ENCODE data around the gene FKBP2.

Gene FKBP2

GRCh38 chr11:64283092-64283491 is 42.2 kb downstream of the FKBP2 start:
- in situ Hi-C loops (cut with HindIII; ENCODE audit: low sequenced_read_pairs): no loop called here

- in situ Hi-C loops (cut with HindIII; ENCODE audit: low sequenced_read_pairs): no loop called here
Measured at GRCh38 chr11:64284048-64284961, 43.4 kb downstream of the FKBP2 start, which contains the start of gene BAD. Gene BAD, minus strand, starts transcription at chr11:64284665. Its CDS starts 297 bp downstream, at chr11:64284368.

- in situ Hi-C loops (cut with HindIII; ENCODE audit: low sequenced_read_pairs): no loop called here
Measured at GRCh38 chr11:64284962-64285884, 44.3 kb downstream of the FKBP2 start, which contains the start of gene GPR137. Gene GPR137, plus strand, starts transcription at chr11:64285848. Its CDS starts 677 bp downstream, at chr11:64286525.

GRCh38 chr11:64285885-64286800 is 45.2 kb downstream of the FKBP2 start:
- in situ Hi-C loops (cut with HindIII; ENCODE audit: low sequenced_read_pairs): no loop called here

- in situ Hi-C loops (cut with HindIII; ENCODE audit: low sequenced_read_pairs): no loop called here
Measured at GRCh38 chr11:64286801-64287159, 45.9 kb downstream of the FKBP2 start.

GRCh38 chr11:64287676-64288352 is 46.9 kb downstream of the FKBP2 start:
- in situ Hi-C loops (cut with HindIII; ENCODE audit: low sequenced_read_pairs): no loop called here

GRCh38 chr11:64288353-64288750 is 47.5 kb downstream of the FKBP2 start:
- in situ Hi-C loops (cut with HindIII; ENCODE audit: low sequenced_read_pairs): no loop called here

GRCh38 chr11:64289002-64289564 is 48.2 kb downstream of the FKBP2 start:
- in situ Hi-C loops (cut with HindIII; ENCODE audit: low sequenced_read_pairs): no loop called here

- in situ Hi-C loops (cut with HindIII; ENCODE audit: low sequenced_read_pairs): no loop called here
Measured at GRCh38 chr11:64290352-64291261, 49.7 kb downstream of the FKBP2 start.

- in situ Hi-C loops (cut with HindIII; ENCODE audit: low sequenced_read_pairs): no loop called here
Measured at GRCh38 chr11:64291262-64291751, 50.4 kb downstream of the FKBP2 start, which contains the start of gene KCNK4. Gene KCNK4, plus strand, starts transcription at chr11:64291302. Its CDS starts 1,717 bp downstream, at chr11:64293019.

- in situ Hi-C loops (cut with HindIII; ENCODE audit: low sequenced_read_pairs): no loop called here
Measured at GRCh38 chr11:64291752-64292459, 51.0 kb downstream of the FKBP2 start.

GRCh38 chr11:64292460-64293254 is 51.8 kb downstream of the FKBP2 start:
- in situ Hi-C loops (cut with HindIII; ENCODE audit: low sequenced_read_pairs): no loop called here
